Measurements from ENCODE around the gene EPHA10.

The EPHA10 gene

DNA sequence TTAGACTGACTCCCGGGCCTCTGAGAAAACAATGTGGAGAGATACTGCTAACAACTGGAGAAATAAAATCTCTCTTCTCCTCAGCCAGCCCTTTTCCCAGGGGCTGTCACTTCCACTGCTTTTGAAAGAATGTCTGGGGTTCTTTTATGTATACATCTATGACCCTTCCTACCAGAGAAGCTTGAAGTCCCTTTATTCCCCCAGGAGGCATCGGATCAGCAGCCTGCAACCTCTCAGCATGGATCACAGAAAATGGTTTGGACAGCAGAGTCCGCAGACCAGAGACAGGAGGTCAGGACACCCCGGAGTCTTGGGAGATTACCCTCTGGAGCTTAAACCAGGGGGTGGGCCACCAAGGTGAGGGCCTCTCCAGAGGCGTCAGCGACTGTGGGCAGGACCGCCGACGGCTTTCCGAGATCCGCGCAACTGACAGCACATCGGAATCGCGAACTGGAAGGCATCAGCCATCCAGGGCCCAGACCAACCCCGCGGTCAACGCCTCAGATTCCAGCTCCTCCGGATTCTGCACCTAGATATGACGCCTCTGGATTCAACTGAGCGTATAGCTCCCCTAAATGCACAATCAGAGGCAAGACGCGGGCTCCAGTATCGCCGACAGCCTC, 1.0 kb downstream of the EPHA10 start:
- no peak overlapping the region for H3K27ac ChIP-seq (ENCODE audit: extremely low read depth, low read depth, low read length)
- H3K4me3 ChIP-seq (ENCODE audit: low read depth, low read length): no peak overlapping the region
- CTCF ChIA-PET: interaction anchor here (1.0 kb wide), 1 partner anchor 88 kb away, joined by 4 read pairs; no protein-coding TSS in a partner anchor
- POLR2A ChIA-PET: interaction anchor here (1.1 to 2.1 kb wide), 2 partner anchors 45 to 71 kb away, joined by 3 to 9 read pairs; partner anchors contain the start of genes CDCA8 and YRDC
- H3K9me3 ChIP-seq (ENCODE audit: control insufficient read depth, insufficient read depth, low read depth, low read length): no peaks in the 10 kb centered on the region
- no peak for TF ChIP-seq GLIS2 (tag by site-specific recombination; IDR thresholded peaks at IDR 0.05)
- TF ChIP-seq ZNF274 (IDR thresholded peaks at IDR 0.05; ENCODE audit: low read length): no peak
- no peak for TF ChIP-seq ZNF274 (tag by site-specific recombination; IDR thresholded peaks at IDR 0.05; ENCODE audit: borderline replicate concordance)
- no peak for TF ChIP-seq TRIM28 (IDR thresholded peaks at IDR 0.05; ENCODE audit: borderline replicate concordance, low read length)
- no peak for TF ChIP-seq ZNF184 (tag by site-specific recombination; IDR thresholded peaks at IDR 0.05)
- no peak for TF ChIP-seq ZNF335 (tag by site-specific recombination; conservative IDR thresholded peaks at IDR 0.05)
- TF ChIP-seq ZNF138 (tag by site-specific recombination; IDR thresholded peaks at IDR 0.05; ENCODE audit: borderline replicate concordance): no peak
- no peak for TF ChIP-seq ZNF311 (tag by site-specific recombination; IDR thresholded peaks at IDR 0.05; ENCODE audit: borderline replicate concordance)
- no peaks in the 10 kb centered on the region for H3K36me3 ChIP-seq (ENCODE audit: control insufficient read depth in 2 of 2, insufficient read depth in 1 of 2, low read length in 2 of 2)
- no peaks in the 10 kb centered on the region for H3K4me1 ChIP-seq (ENCODE audit: control insufficient read depth, insufficient read depth, low read length)

DNA sequence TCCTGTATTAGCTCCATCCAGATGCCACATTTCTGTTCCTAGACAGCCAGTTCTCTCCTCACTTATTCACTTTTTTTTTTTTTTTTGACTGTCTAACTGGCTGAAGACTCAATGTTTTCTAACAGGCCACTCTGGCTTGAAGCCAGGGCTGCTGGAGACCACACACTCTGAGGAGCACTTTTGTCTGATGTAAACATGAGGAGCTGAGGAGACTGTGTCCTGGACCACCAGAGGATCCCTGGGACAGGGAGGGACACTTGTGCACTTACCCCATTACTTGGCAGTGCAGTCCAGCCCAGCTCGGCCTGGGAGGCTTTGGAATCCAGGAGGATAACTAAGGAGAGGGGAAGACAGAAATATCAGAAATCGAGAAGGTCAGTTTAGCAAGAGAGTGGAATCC, 2.4 kb downstream of the EPHA10 start:
- Histone ChIP-seq H3K4me1 (ENCODE audit: control insufficient read depth, insufficient read depth, low read length) (no peaks in the 10 kb centered on the region), H3K4me3 (ENCODE audit: low read depth, low read length) (no peak overlapping the region), H3K9me3 (ENCODE audit: control insufficient read depth, insufficient read depth, low read depth, low read length) (no peaks in the 10 kb centered on the region), H3K27ac (ENCODE audit: extremely low read depth, low read depth, low read length) (no peak overlapping the region), H3K36me3 (ENCODE audit: control insufficient read depth in 2 of 2, insufficient read depth in 1 of 2, low read length in 2 of 2) (no peaks in the 10 kb centered on the region)
- TF ChIP-seq ZNF747 (tag by site-specific recombination; IDR thresholded peaks at IDR 0.05) (no peak), ZSCAN4 (tag by site-specific recombination; IDR thresholded peaks at IDR 0.05) (no peak), GLIS1 (tag by site-specific recombination; IDR thresholded peaks at IDR 0.05) (no peak), ELK4 (IDR thresholded peaks at IDR 0.05; ENCODE audit: borderline replicate concordance, low read depth, low read length) (no peak), ZNF670 (tag by site-specific recombination; IDR thresholded peaks at IDR 0.05; ENCODE audit: low read depth) (no peak), ZNF311 (tag by site-specific recombination; IDR thresholded peaks at IDR 0.05; ENCODE audit: borderline replicate concordance) (no peak), ZNF585B (tag by site-specific recombination; IDR thresholded peaks at IDR 0.05) (no peak), ZNF692 (tag by site-specific recombination; IDR thresholded peaks at IDR 0.05) (no peak), ZBTB20 (tag by site-specific recombination; IDR thresholded peaks at IDR 0.05) (no peak), GFI1B (tag by site-specific recombination; IDR thresholded peaks at IDR 0.05) (no peak), ZNF202 (tag by site-specific recombination; IDR thresholded peaks at IDR 0.05; ENCODE audit: borderline replicate concordance) (no peak)
- TF ChIP-seq, protein P1, sequence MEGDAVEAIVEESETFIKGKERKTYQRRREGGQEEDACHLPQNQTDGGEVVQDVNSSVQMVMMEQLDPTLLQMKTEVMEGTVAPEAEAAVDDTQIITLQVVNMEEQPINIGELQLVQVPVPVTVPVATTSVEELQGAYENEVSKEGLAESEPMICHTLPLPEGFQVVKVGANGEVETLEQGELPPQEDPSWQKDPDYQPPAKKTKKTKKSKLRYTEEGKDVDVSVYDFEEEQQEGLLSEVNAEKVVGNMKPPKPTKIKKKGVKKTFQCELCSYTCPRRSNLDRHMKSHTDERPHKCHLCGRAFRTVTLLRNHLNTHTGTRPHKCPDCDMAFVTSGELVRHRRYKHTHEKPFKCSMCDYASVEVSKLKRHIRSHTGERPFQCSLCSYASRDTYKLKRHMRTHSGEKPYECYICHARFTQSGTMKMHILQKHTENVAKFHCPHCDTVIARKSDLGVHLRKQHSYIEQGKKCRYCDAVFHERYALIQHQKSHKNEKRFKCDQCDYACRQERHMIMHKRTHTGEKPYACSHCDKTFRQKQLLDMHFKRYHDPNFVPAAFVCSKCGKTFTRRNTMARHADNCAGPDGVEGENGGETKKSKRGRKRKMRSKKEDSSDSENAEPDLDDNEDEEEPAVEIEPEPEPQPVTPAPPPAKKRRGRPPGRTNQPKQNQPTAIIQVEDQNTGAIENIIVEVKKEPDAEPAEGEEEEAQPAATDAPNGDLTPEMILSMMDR (tag by site-specific recombination; IDR thresholded peaks at IDR 0.05): no peak
- TF ChIP-seq, protein P2, sequence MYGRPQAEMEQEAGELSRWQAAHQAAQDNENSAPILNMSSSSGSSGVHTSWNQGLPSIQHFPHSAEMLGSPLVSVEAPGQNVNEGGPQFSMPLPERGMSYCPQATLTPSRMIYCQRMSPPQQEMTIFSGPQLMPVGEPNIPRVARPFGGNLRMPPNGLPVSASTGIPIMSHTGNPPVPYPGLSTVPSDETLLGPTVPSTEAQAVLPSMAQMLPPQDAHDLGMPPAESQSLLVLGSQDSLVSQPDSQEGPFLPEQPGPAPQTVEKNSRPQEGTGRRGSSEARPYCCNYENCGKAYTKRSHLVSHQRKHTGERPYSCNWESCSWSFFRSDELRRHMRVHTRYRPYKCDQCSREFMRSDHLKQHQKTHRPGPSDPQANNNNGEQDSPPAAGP (tag by site-specific recombination; IDR thresholded peaks at IDR 0.05): no peak
- POLR2A ChIA-PET: interaction anchor here (0.7 kb wide), 1 partner anchor 186 kb away, joined by 5 read pairs; no protein-coding TSS in a partner anchor
- CTCF ChIA-PET: interaction anchor here (1.0 to 1.3 kb wide), 2 partner anchors 160 to 329 kb away, joined by 3 to 6 read pairs; no protein-coding TSS in a partner anchor
